ENCODE data around the gene SULF2. TPM values are rescaled to one million over a fixed set of nuclear protein-coding genes. Genes with fewer than 3 reads are reported as not detected.

Gene SULF2
- total and polyA plus RNA-seq, 9 of the 15 experiments (the other 6 are each of a cell fraction or from before 2014, with no cell fraction given), result 0.33 TPM; not detected in 8

- peaks cover 6% of the 10 kb centered on the region for H4K20me1 ChIP-seq (replicated peaks; ENCODE audit: control insufficient read depth, insufficient read depth, low read length)
- H3K27ac ChIP-seq (ENCODE audit: extremely low read depth, low read depth, low read length), result no peak overlapping the region
- no TSS peak for BruUV-seq (replicated peaks)
- H2AFZ ChIP-seq (ENCODE audit: low read depth, low read length), result no peak overlapping the region
- no peaks in the 10 kb centered on the region for H3K4me1 ChIP-seq (replicated peaks in 1 of 2; ENCODE audit: control insufficient read depth in 2 of 2, insufficient read depth in 2 of 2, low read length in 2 of 2)
- WGBS (ENCODE audit: insufficient coverage, low coverage, missing lambda C conversion rate), result under 1% methylated on average over 21 of the region's 21 CpGs
- no peak for DNase-seq (ENCODE audit: extremely low read depth in 1 of 4, low spot score in 3 of 4)
- H3K27me3 ChIP-seq (ENCODE audit: control insufficient read depth in 2 of 2, insufficient read depth in 2 of 2, low read length in 2 of 2), result peaks cover 16 to 44% of the 10 kb centered on the region in 2 experiments; a peak in 4 of 5 replicates
- H3K9ac ChIP-seq (ENCODE audit: insufficient read depth in 1 of 2, low read depth in 2 of 2, low read length in 2 of 2), result no peak overlapping the region
- ChIA-PET POLR2A (interaction anchor here (1.3 kb wide), 1 partner anchor 11 kb away, joined by 8 read pairs; no protein-coding TSS in a partner anchor), CTCF (ENCODE audit: low intra/inter-chr PET ratio) (no interaction called here)
- TF ChIP-seq BCLAF1 (IDR thresholded peaks at IDR 0.05; ENCODE audit: borderline replicate concordance in 1 of 2, control insufficient read depth in 1 of 2, low read depth in 2 of 2, low read length in 1 of 2) (no peak), GTF2F1 (IDR thresholded peaks at IDR 0.05; ENCODE audit: low read depth, low read length) (no peak), ILK (tag; IDR thresholded peaks at IDR 0.05; ENCODE audit: borderline replicate concordance, low read depth) (no peak), XRCC3 (IDR thresholded peaks at IDR 0.05) (no peak), MCM3 (IDR thresholded peaks at IDR 0.05) (no peak)
- TF ChIP-seq, protein P1, sequence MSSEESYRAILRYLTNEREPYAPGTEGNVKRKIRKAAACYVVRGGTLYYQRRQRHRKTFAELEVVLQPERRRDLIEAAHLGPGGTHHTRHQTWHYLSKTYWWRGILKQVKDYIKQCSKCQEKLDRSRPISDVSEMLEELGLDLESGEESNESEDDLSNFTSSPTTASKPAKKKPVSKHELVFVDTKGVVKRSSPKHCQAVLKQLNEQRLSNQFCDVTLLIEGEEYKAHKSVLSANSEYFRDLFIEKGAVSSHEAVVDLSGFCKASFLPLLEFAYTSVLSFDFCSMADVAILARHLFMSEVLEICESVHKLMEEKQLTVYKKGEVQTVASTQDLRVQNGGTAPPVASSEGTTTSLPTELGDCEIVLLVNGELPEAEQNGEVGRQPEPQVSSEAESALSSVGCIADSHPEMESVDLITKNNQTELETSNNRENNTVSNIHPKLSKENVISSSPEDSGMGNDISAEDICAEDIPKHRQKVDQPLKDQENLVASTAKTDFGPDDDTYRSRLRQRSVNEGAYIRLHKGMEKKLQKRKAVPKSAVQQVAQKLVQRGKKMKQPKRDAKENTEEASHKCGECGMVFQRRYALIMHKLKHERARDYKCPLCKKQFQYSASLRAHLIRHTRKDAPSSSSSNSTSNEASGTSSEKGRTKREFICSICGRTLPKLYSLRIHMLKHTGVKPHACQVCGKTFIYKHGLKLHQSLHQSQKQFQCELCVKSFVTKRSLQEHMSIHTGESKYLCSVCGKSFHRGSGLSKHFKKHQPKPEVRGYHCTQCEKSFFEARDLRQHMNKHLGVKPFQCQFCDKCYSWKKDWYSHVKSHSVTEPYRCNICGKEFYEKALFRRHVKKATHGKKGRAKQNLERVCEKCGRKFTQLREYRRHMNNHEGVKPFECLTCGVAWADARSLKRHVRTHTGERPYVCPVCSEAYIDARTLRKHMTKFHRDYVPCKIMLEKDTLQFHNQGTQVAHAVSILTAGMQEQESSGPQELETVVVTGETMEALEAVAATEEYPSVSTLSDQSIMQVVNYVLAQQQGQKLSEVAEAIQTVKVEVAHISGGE (CRISPR knock-in tag; IDR thresholded peaks at IDR 0.05), result peak in 1 of 3 experiments; percentile 72; a peak in 2 of 6 replicates
- no peak for ATAC-seq
- H3K9me3 ChIP-seq (replicated peaks; ENCODE audit: control insufficient read depth, insufficient read depth, low read depth, low read length), result no peaks in the 10 kb centered on the region
- in situ Hi-C loops (cut with MboI) (no loop called here), intact Hi-C loops (cut with micrococcal nuclease) (no loop called here)
- H3K4me2 ChIP-seq (ENCODE audit: insufficient read depth, low read length), result no peak overlapping the region
- H3K36me3 ChIP-seq (ENCODE audit: control insufficient read depth, insufficient read depth, low read length), result no peaks in the 10 kb centered on the region
- H3K4me3 ChIP-seq, result no peak overlapping the region
- H3K9me1 ChIP-seq (ENCODE audit: control insufficient read depth, insufficient read depth, low read length), result no peaks in the 10 kb centered on the region
- no peaks in the 10 kb centered on the region for H3K79me2 ChIP-seq (ENCODE audit: control insufficient read depth, insufficient read depth, low read length)
- no peak for FAIRE-seq
These were observed 91.1 kb downstream of the SULF2 start for GRCh38 chr20:47694021-47694818.
